Keratinocyte (primary cell): Measurements from ENCODE around the gene PGPEP1. TPM values are rescaled to one million over a fixed set of nuclear protein-coding genes. Genes with fewer than 3 reads are reported as not detected.

Experiments
- DNase-seq: peaks from one replicate; pipeline ENCODE4 v3.0.0-alpha.2; 2011; ENCODE audit warnings: low read depth, missing footprints, low spot score
- FAIRE-seq: peaks from 2 replicates; lab custom pipeline; 2011; peaks lifted over from hg19 to GRCh38; lab: Jason Lieb, UNC
- H2AFZ ChIP-seq: 2 replicates; pipeline ENCODE4 v1.6.0; 2012; ENCODE audit warnings: low read length, control low read depth, inconsistent platforms; ENCODE audit not compliant: control insufficient read depth
- H3K27ac ChIP-seq: 2 replicates; pipeline ENCODE4 v1.5.1; 2011; ENCODE audit warnings: low read length; ENCODE audit not compliant: control insufficient read depth, insufficient read depth
- H3K27me3 ChIP-seq: 3 replicates; pipeline ENCODE4 v1.6.0; 2011; ENCODE audit warnings: low read length; ENCODE audit not compliant: control insufficient read depth, insufficient read depth; ENCODE audit errors: extremely low read depth
- H3K36me3 ChIP-seq, 2 experiments: 2 replicates in 1 of 2; 3 replicates in 1 of 2; pipeline ENCODE4 v1.5.1; 2011; ENCODE audit warnings: low read length in 2 of 2, mild to moderate bottlenecking in 1 of 2; ENCODE audit not compliant: control insufficient read depth in 2 of 2, insufficient read depth in 2 of 2; ENCODE audit errors: extremely low read depth in 1 of 2
- H3K4me1 ChIP-seq: 3 replicates; pipeline ENCODE4 v1.5.1; 2011; ENCODE audit warnings: low read length; ENCODE audit not compliant: control insufficient read depth, insufficient read depth; ENCODE audit errors: extremely low read depth
- H3K4me2 ChIP-seq: 3 replicates; pipeline ENCODE4 v1.6.0; 2011; ENCODE audit warnings: low read depth, low read length; ENCODE audit not compliant: control insufficient read depth, insufficient read depth; ENCODE audit errors: extremely low read depth
- H3K4me3 ChIP-seq, 3 experiments: fragments of 200-600 bp in 1 of 3; sonication (generic) in 1 of 3; 2 replicates in 2 of 3; 3 replicates in 1 of 3; pipeline ENCODE4 v1.5.1; 2011 to 2016; ENCODE audit warnings: low read length in 3 of 3, mild to moderate bottlenecking in 3 of 3, control low read depth in 2 of 3, inconsistent platforms in 1 of 3, low read depth in 1 of 3, mixed read lengths in 1 of 3, mixed run types in 1 of 3, moderate library complexity in 1 of 3; ENCODE audit not compliant: control insufficient read depth in 2 of 3, insufficient read depth in 2 of 3; ENCODE audit errors: extremely low read depth in 1 of 3
- H3K79me2 ChIP-seq: 2 replicates; pipeline ENCODE4 v1.6.0; 2012; ENCODE audit warnings: low read length; ENCODE audit not compliant: control insufficient read depth, insufficient read depth
- H3K9ac ChIP-seq: 3 replicates; pipeline ENCODE4 v1.6.0; 2011; ENCODE audit warnings: low read length; ENCODE audit not compliant: control insufficient read depth, insufficient read depth; ENCODE audit errors: extremely low read depth
- H3K9me1 ChIP-seq: 3 replicates; pipeline ENCODE4 v1.6.0; 2011; ENCODE audit warnings: low read length; ENCODE audit not compliant: control insufficient read depth, insufficient read depth; ENCODE audit errors: extremely low read depth
- H3K9me3 ChIP-seq: 2 replicates; pipeline ENCODE4 v1.5.1; 2012; ENCODE audit warnings: low read depth, low read length; ENCODE audit not compliant: control insufficient read depth
- H4K20me1 ChIP-seq: 3 replicates; pipeline ENCODE4 v1.6.0; 2011; ENCODE audit warnings: low read length; ENCODE audit not compliant: control insufficient read depth, insufficient read depth; ENCODE audit errors: extremely low read depth
- CTCF ChIP-seq, 3 experiments: IDR thresholded peaks in 1 of 3; conservative IDR thresholded peaks in 1 of 3; optimal IDR thresholded peaks in 1 of 3; 2 replicates in 2 of 3; 3 replicates in 1 of 3; pipeline versions ENCODE3 to v1.5.1; 2011; ENCODE audit warnings: low read length in 3 of 3, mild to moderate bottlenecking in 3 of 3, moderate library complexity in 2 of 3, control low read depth in 1 of 3, inconsistent platforms in 1 of 3; ENCODE audit not compliant: insufficient read depth in 2 of 3; ENCODE audit errors: extremely low read depth in 1 of 3
- EZH2 ChIP-seq: IDR thresholded peaks from one replicate; pipeline ENCODE4 v1.6.1; 2012; ENCODE audit warnings: inconsistent platforms, mild to moderate bottlenecking, low read length, moderate library complexity
- dilution Hi-C: fragments of 300-500 bp; cut with MboI; formaldehyde crosslinking; loops from one replicate; pipeline ENCODE4 v1.7.0; 2020; ENCODE audit warnings: low sequenced_read_pairs; ENCODE audit not compliant: extremely low pct_ligation_motif_present
- polyA plus RNA-seq, 5 experiments: library from polyadenylated mRNA; depleted of rRNA in 3 of 5; stranded (reverse) in 3 of 5; stranded (forward) in 1 of 5; unstranded in 1 of 5; fragments of >200 nt; gene quantifications; 1 replicate in 1 of 5; 2 replicates in 3 of 5; 3 replicates in 1 of 5; pipeline versions ENCODE4 v1.2.1 to v1.2.3, GENCODE V29; 2011 to 2012; ENCODE audit warnings: missing spikeins in 2 of 5, low read depth in 1 of 5, low replicate concordance in 1 of 5

Gene PGPEP1
- polyA plus RNA-seq, 1 donor (not counting 4 experiments of a cell fraction or from before 2014, with no cell fraction given), result 5.6 TPM

GRCh38 chr19:18312092-18312534 is 28.3 kb upstream of the PGPEP1 start:
- no peak overlapping the region for H3K27ac ChIP-seq
- no peak overlapping the region for H3K9ac ChIP-seq
- FAIRE-seq, result no peak
- H3K4me1 ChIP-seq, result no peaks in the 10 kb centered on the region
- dilution Hi-C loops, result no loop called here
- no peaks in the 10 kb centered on the region for H3K9me1 ChIP-seq
- peaks cover 30 to 42% of the 10 kb centered on the region in 2 experiments for H3K36me3 ChIP-seq
- DNase-seq, result no peak
- no peak overlapping the region for H3K4me2 ChIP-seq
- H3K27me3 ChIP-seq, result no peaks in the 10 kb centered on the region
- H3K4me3 ChIP-seq, result no peak overlapping the region
- H4K20me1 ChIP-seq, result no peaks in the 10 kb centered on the region
- no peaks in the 10 kb centered on the region for H3K9me3 ChIP-seq
- TF ChIP-seq CTCF (optimal IDR thresholded peaks at IDR 0.05 in 1 of 3, IDR thresholded peaks at IDR 0.05 in 1 of 3, conservative IDR thresholded peaks at IDR 0.05 in 1 of 3; ENCODE audit: extremely low read depth in 1 of 3, insufficient read depth in 2 of 3, low read length in 3 of 3) (no peak), EZH2 (no peak)
- no peak overlapping the region for H2AFZ ChIP-seq
- peaks cover 4% of the 10 kb centered on the region for H3K79me2 ChIP-seq

- dilution Hi-C loops, result no loop called here
- Histone ChIP-seq H3K4me2 (no peak overlapping the region), H3K4me1 (no peaks in the 10 kb centered on the region), H4K20me1 (no peaks in the 10 kb centered on the region), H3K27me3 (no peaks in the 10 kb centered on the region), H3K79me2 (peaks cover 11% of the 10 kb centered on the region), H3K4me3 (no peak overlapping the region), H3K9ac (no peak overlapping the region), H3K9me1 (no peaks in the 10 kb centered on the region), H3K36me3 (peaks cover 26 to 35% of the 10 kb centered on the region in 2 experiments), H2AFZ (no peak overlapping the region), H3K27ac (no peak overlapping the region), H3K9me3 (no peaks in the 10 kb centered on the region)
- FAIRE-seq, result no peak
- TF ChIP-seq CTCF (optimal IDR thresholded peaks at IDR 0.05 in 1 of 3, IDR thresholded peaks at IDR 0.05 in 1 of 3, conservative IDR thresholded peaks at IDR 0.05 in 1 of 3; ENCODE audit: extremely low read depth in 1 of 3, insufficient read depth in 2 of 3, low read length in 3 of 3), result no peak
- TF ChIP-seq EZH2, result no peak
- no peak for DNase-seq
Observed at GRCh38 chr19:18313398-18313797, 27.0 kb upstream of the PGPEP1 start.
